ACC112 (cell line): ENCODE data around the gene CWC22.

ENCODE experiments used
- H2AFZ ChIP-seq: fragments of 200-600 bp; sonication (generic); one replicate; pipeline ENCODE4 v1.6.0; 2017; ENCODE audit warnings: antibody characterized with exemption, low read length; ENCODE audit not compliant: unreplicated experiment
- H3K27ac ChIP-seq: fragments of 200-600 bp; sonication (generic); 2 replicates; pipeline ENCODE4 v1.5.1; 2014; ENCODE audit warnings: low read depth, mild to moderate bottlenecking, antibody characterized with exemption, low read length, moderate library complexity
- H3K27me3 ChIP-seq: fragments of 200-600 bp; sonication (generic); 2 replicates; pipeline ENCODE4 v1.6.1; 2014; ENCODE audit warnings: mild to moderate bottlenecking, antibody characterized with exemption, low read length, moderate library complexity, mixed read lengths; ENCODE audit not compliant: insufficient read depth
- H3K36me3 ChIP-seq: fragments of 200-600 bp; sonication (generic); 2 replicates; pipeline ENCODE4 v1.6.1; 2016; ENCODE audit warnings: mild to moderate bottlenecking, antibody characterized with exemption, low read length, moderate library complexity, mixed read lengths; ENCODE audit not compliant: insufficient read depth
- H3K4me1 ChIP-seq: fragments of 200-600 bp; sonication (generic); one replicate; pipeline ENCODE4 v1.6.1; 2016; ENCODE audit warnings: low read length, mixed read lengths; ENCODE audit not compliant: insufficient read depth, unreplicated experiment, control insufficient read depth
- H3K4me3 ChIP-seq: fragments of 200-600 bp; sonication (generic); 2 replicates; pipeline ENCODE4 v1.5.1; 2014; ENCODE audit warnings: mild to moderate bottlenecking, low read depth, low read length
- H3K79me2 ChIP-seq: fragments of 200-600 bp; sonication (generic); one replicate; pipeline ENCODE4 v1.6.0; 2016; ENCODE audit warnings: low read length; ENCODE audit not compliant: control insufficient read depth, unreplicated experiment, insufficient read depth

CWC22 gene

GRCh38 chr2:179899666-179900065, 107.4 kb downstream of the CWC22 start:
- Histone ChIP-seq H3K36me3 (no peaks in the 10 kb centered on the region), H3K27me3 (peaks cover 5% of the 10 kb centered on the region), H3K27ac (no peak overlapping the region), H2AFZ (no peak overlapping the region), H3K4me3 (no peak overlapping the region), H3K79me2 (no peaks in the 10 kb centered on the region), H3K4me1 (no peaks in the 10 kb centered on the region)

GRCh38 chr2:179898873-179899272, 108.2 kb downstream of the CWC22 start:
- Histone ChIP-seq H2AFZ (peak overlapping the region; percentile 0), H3K27me3 (peaks cover 8% of the 10 kb centered on the region), H3K36me3 (no peaks in the 10 kb centered on the region), H3K4me3 (no peak overlapping the region), H3K27ac (no peak overlapping the region), H3K79me2 (no peaks in the 10 kb centered on the region), H3K4me1 (no peaks in the 10 kb centered on the region)
